ENCODE measurements around the gene ACTL6A.

DNA sequence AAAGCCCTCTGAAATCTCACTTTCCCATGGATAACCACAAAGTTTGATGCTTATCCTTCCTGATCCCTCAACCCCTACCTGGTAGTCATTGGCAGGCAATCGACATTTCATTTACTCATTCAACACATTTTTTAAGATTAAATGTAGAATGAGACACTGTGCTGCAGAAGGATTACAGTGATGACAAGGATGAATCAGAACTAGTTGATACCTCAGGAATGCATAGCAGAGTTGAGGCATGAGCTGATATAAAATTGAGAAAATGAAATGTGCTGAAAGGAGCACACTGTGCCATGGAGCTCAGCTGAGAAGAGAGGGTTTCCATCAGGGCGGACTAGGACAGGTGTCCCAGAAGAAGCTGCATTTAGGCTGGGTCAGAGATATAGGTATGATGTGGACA lies 48.9 kb upstream of the ACTL6A start:
- TF ChIP-seq GATA2 (IDR thresholded peaks at IDR 0.05; ENCODE audit: low read depth, low read length) (no peak), GATA3 (IDR thresholded peaks at IDR 0.05; ENCODE audit: low read depth, low read length) (no peak)

Measured in SH-SY5Y (cell line).